PC-9 (cell line): ENCODE results near the gene NAGK. TPM values are rescaled to one million over a fixed set of nuclear protein-coding genes. Genes with fewer than 3 reads are reported as not detected.

ENCODE experiments used
- BruUV-seq: library from RNA; stranded (reverse); fragments of 400-500 nt; replicated peaks from 2 replicates; lab custom pipeline; 2021; lab: Mats Ljungman, UMichigan
- CTCF ChIA-PET: fragments of 300-600 bp; sonication (Branson Sonifier 250); formaldehyde crosslinking; loops from one replicate; lab custom pipeline; 2022; ENCODE audit warnings: antibody characterized with exemption; lab: Charles Lee
- POLR2A ChIA-PET: fragments of 300-600 bp; sonication (Branson Sonifier 250); formaldehyde crosslinking; loops from one replicate; lab custom pipeline; 2022; ENCODE audit warnings: antibody characterized with exemption; ENCODE audit not compliant: unreplicated experiment; lab: Charles Lee
- DNase-seq, 2 experiments: peaks; one replicate each; pipeline versions ENCODE4 v3.0.0 to v3.0.0-alpha.2; 2015 to 2022; ENCODE audit warnings: mixed read lengths in 1 of 2
- H2AFZ ChIP-seq: fragments of 200-600 bp; sonication (generic); 2 replicates; pipeline ENCODE4 v1.8.1; 2017; ENCODE audit warnings: antibody characterized with exemption
- H3F3A ChIP-seq: fragments of 200-600 bp; sonication (generic); 2 replicates; pipeline ENCODE4 v1.8.1; 2017; ENCODE audit warnings: antibody characterized with exemption, mild to moderate bottlenecking, low read depth; ENCODE audit not compliant: insufficient read depth
- H3K27ac ChIP-seq: fragments of 200-600 bp; sonication (generic); 2 replicates; pipeline ENCODE4 v1.6.1; 2016; ENCODE audit warnings: mixed run types
- H3K27me3 ChIP-seq: fragments of 200-600 bp; sonication (generic); 2 replicates; pipeline ENCODE4 v1.6.1; 2016; ENCODE audit warnings: low read depth, mixed run types; ENCODE audit not compliant: insufficient read depth
- H3K36me3 ChIP-seq: fragments of 200-600 bp; sonication (generic); 2 replicates; pipeline ENCODE4 v1.6.1; 2016; ENCODE audit warnings: low read depth, mixed run types
- H3K4me1 ChIP-seq: fragments of 200-600 bp; sonication (generic); replicated peaks from 2 replicates; pipeline ENCODE4 v1.6.1; 2016; ENCODE audit warnings: mixed run types; ENCODE audit not compliant: insufficient read depth
- H3K4me2 ChIP-seq: fragments of 200-600 bp; sonication (generic); 2 replicates; pipeline ENCODE4 v1.6.1; 2017; ENCODE audit warnings: mixed run types
- H3K4me3 ChIP-seq: fragments of 200-600 bp; sonication (generic); 2 replicates; pipeline ENCODE4 v1.6.1; 2016; ENCODE audit warnings: mixed run types
- H3K79me2 ChIP-seq: fragments of 200-600 bp; sonication (generic); 2 replicates; pipeline ENCODE4 v1.6.1; 2017; ENCODE audit warnings: low read depth, mixed run types
- H3K9me2 ChIP-seq: fragments of 200-600 bp; sonication (generic); 2 replicates; pipeline ENCODE4 v1.8.1; 2017; ENCODE audit warnings: mild to moderate bottlenecking; ENCODE audit not compliant: insufficient read depth
- H3K9me3 ChIP-seq: fragments of 200-600 bp; sonication (generic); 2 replicates; pipeline ENCODE4 v1.8.1; 2016; ENCODE audit warnings: low read depth; ENCODE audit not compliant: insufficient read depth
- H4K20me1 ChIP-seq: fragments of 200-600 bp; sonication (generic); 2 replicates; pipeline ENCODE4 v1.8.1; 2017; ENCODE audit not compliant: insufficient read depth
- EZH2 ChIP-seq: fragments of 200-600 bp; sonication (generic); IDR thresholded peaks from 2 replicates; pipeline ENCODE4 v1.8.0; 2017; ENCODE audit warnings: antibody characterized with exemption, low read depth
- intact Hi-C: fragments of 100-400 bp; cut with micrococcal nuclease; formaldehyde crosslinking; loops from one replicate; pipeline ENCODE4 v1.10.0; 2022; ENCODE audit not compliant: unreplicated experiment
- total RNA-seq: library from RNA; stranded (reverse); gene quantifications from 2 replicates; pipeline ENCODE4 v1.2.3, GENCODE V29; 2021
- TF ChIP-seq, protein P1 (sequence below): fragments of 200-600 bp; sonication (generic); conservative IDR thresholded peaks from 2 replicates; pipeline ENCODE4 v1.6.1; 2017; ENCODE audit warnings: mixed run types, antibody characterized with exemption, mild to moderate bottlenecking, moderate library complexity

The NAGK gene
- total RNA-seq, 1 experiment from 2014 or later = 34.1 TPM

GRCh38 chr2:71126957-71127356, 58.5 kb downstream of the NAGK start:
- Histone ChIP-seq H3K9me3 (no peaks in the 10 kb centered on the region), H3K4me1 (peaks cover 34% of the 10 kb centered on the region), H3K79me2 (peaks cover 46% of the 10 kb centered on the region), H3K27ac (no peak overlapping the region), H2AFZ (no peak overlapping the region), H3K27me3 (no peaks in the 10 kb centered on the region), H3K4me2 (no peak overlapping the region), H3K36me3 (no peaks in the 10 kb centered on the region; the same call in 1 of the 2 replicates), H3K9me2 (no peaks in the 10 kb centered on the region), H3K4me3 (no peak overlapping the region), H4K20me1 (no peaks in the 10 kb centered on the region), H3F3A (peaks cover 13% of the 10 kb centered on the region; the same call in 1 of the 2 replicates)
- intact Hi-C loops = no loop called here
- DNase-seq = no peak
- ChIA-PET CTCF (no interaction called here), POLR2A (no interaction called here)
- TF ChIP-seq EZH2 = no peak
- TF ChIP-seq, protein P1, sequence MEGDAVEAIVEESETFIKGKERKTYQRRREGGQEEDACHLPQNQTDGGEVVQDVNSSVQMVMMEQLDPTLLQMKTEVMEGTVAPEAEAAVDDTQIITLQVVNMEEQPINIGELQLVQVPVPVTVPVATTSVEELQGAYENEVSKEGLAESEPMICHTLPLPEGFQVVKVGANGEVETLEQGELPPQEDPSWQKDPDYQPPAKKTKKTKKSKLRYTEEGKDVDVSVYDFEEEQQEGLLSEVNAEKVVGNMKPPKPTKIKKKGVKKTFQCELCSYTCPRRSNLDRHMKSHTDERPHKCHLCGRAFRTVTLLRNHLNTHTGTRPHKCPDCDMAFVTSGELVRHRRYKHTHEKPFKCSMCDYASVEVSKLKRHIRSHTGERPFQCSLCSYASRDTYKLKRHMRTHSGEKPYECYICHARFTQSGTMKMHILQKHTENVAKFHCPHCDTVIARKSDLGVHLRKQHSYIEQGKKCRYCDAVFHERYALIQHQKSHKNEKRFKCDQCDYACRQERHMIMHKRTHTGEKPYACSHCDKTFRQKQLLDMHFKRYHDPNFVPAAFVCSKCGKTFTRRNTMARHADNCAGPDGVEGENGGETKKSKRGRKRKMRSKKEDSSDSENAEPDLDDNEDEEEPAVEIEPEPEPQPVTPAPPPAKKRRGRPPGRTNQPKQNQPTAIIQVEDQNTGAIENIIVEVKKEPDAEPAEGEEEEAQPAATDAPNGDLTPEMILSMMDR = no peak
- BruUV-seq = no TSS peak

Other genes with a start within 250 kb of the NAGK start
- gene CLEC4F, start 248.0 kb upstream of the NAGK start, total RNA-seq = not detected in 2 replicates
- gene CD207, start 232.8 kb upstream of the NAGK start, total RNA-seq = not detected in 2 replicates
- gene VAX2, start 168.1 kb upstream of the NAGK start, total RNA-seq = 0.58 TPM in 1 of 2 replicates, not detected in the other
- gene ATP6V1B1, start 132.7 kb upstream of the NAGK start, total RNA-seq = 7.8 and 13.9 TPM in 2 replicates
- not detected in 2 replicates for gene ANKRD53, start 90.0 kb upstream of the NAGK start, total RNA-seq
- gene TEX261, start 73.8 kb upstream of the NAGK start, total RNA-seq = 30.3 and 47.6 TPM in 2 replicates
- 12.5 and 15.8 TPM in 2 replicates for gene MCEE, start 61.6 kb downstream of the NAGK start, total RNA-seq
- 16.0 and 26.9 TPM in 2 replicates for gene MPHOSPH10, start 62.0 kb downstream of the NAGK start, total RNA-seq
- gene PAIP2B, start 158.5 kb downstream of the NAGK start, total RNA-seq = 5.4 and 6.1 TPM in 2 replicates